ENCODE measurements around the gene TOM1. TPM values are rescaled to one million over a fixed set of nuclear protein-coding genes. Genes with fewer than 3 reads are reported as not detected.
A peak's percentile ranks its signal among the peaks of the same experiment; 100 is the strongest.

Gene TOM1
- total RNA-seq, 2 experiments from 2014 or later: 16.2 to 20.0 TPM

GRCh38 chr22:35310556-35311550 is 11.2 kb downstream of the TOM1 start:
- H3K4me3 Mint-ChIP-seq: no peak overlapping the region
- intact Hi-C loops (cut with micrococcal nuclease): no loop called here
- no peaks in the 10 kb centered on the region for H3K27me3 Mint-ChIP-seq
- ATAC-seq: no peak
- no peaks in the 10 kb centered on the region for H3K9me3 Mint-ChIP-seq
- ChIA-PET CTCF (interaction anchor here (1.1 kb wide), 2 partner anchors 18 to 53 kb away, joined by 3 read pairs; no protein-coding TSS in a partner anchor), POLR2A (interaction anchor here (1.1 kb wide), 1 partner anchor 20 kb away, joined by 5 read pairs; no protein-coding TSS in a partner anchor)
- H3K36me3 Mint-ChIP-seq (ENCODE audit: low read depth): no peaks in the 10 kb centered on the region
- no peak for TF ChIP-seq CTCF (IDR thresholded peaks at IDR 0.05)
- peaks cover 75% of the 10 kb centered on the region for H3K4me1 Mint-ChIP-seq (ENCODE audit: low read depth)
- DNase-seq: no peak
- H3K27ac Mint-ChIP-seq: peak overlapping the region; percentile 74

- H3K4me1 Mint-ChIP-seq (ENCODE audit: low read depth): peaks cover 69% of the 10 kb centered on the region
- POLR2A ChIA-PET: no interaction called here
- DNase-seq: no peak
- TF ChIP-seq CTCF (IDR thresholded peaks at IDR 0.05): no peak
- CTCF ChIA-PET: interaction anchor here (1.1 kb wide), 1 partner anchor 54 kb away, joined by 3 read pairs; no protein-coding TSS in a partner anchor
- intact Hi-C loops (cut with micrococcal nuclease): no loop called here
- H3K4me3 Mint-ChIP-seq: no peak overlapping the region
- no peaks in the 10 kb centered on the region for H3K9me3 Mint-ChIP-seq
- H3K27ac Mint-ChIP-seq: no peak overlapping the region
- H3K36me3 Mint-ChIP-seq (ENCODE audit: low read depth): no peaks in the 10 kb centered on the region
- H3K27me3 Mint-ChIP-seq: no peaks in the 10 kb centered on the region
- ATAC-seq: no peak
These were observed 11.9 kb downstream of the TOM1 start for GRCh38 chr22:35311551-35311999.

GRCh38 chr22:35312198-35313059 is 12.7 kb downstream of the TOM1 start:
- Mint-ChIP-seq H3K9me3 (no peaks in the 10 kb centered on the region), H3K27me3 (no peaks in the 10 kb centered on the region), H3K27ac (peak overlapping the region; percentile 62), H3K4me1 (ENCODE audit: low read depth) (peaks cover 61% of the 10 kb centered on the region), H3K4me3 (no peak overlapping the region), H3K36me3 (ENCODE audit: low read depth) (no peaks in the 10 kb centered on the region)
- ATAC-seq (no peak), DNase-seq (peak; percentile 26)
- CTCF ChIA-PET: no interaction called here
- POLR2A ChIA-PET: no interaction called here
- TF ChIP-seq CTCF (IDR thresholded peaks at IDR 0.05): no peak
- intact Hi-C loops (cut with micrococcal nuclease): no loop called here

GRCh38 chr22:35313311-35314121 is 13.8 kb downstream of the TOM1 start:
- CTCF ChIA-PET: no interaction called here
- POLR2A ChIA-PET: interaction anchor here (1.0 kb wide), 1 partner anchor 13 kb away, joined by 3 read pairs; no protein-coding TSS in a partner anchor
- Mint-ChIP-seq H3K4me1 (ENCODE audit: low read depth) (peaks cover 50% of the 10 kb centered on the region), H3K9me3 (no peaks in the 10 kb centered on the region), H3K4me3 (no peak overlapping the region), H3K36me3 (ENCODE audit: low read depth) (no peaks in the 10 kb centered on the region), H3K27me3 (no peaks in the 10 kb centered on the region), H3K27ac (peak overlapping the region; percentile 16)
- DNase-seq (peak; percentile 61), ATAC-seq (peak; percentile 76)
- no peak for TF ChIP-seq CTCF (IDR thresholded peaks at IDR 0.05)
- intact Hi-C loops (cut with micrococcal nuclease): no loop called here

Measured in activated CD8-positive, alpha-beta T cell treated with anti-CD3 and anti-CD28 coated beads for 36 hours (primary cell).